NCI-H2029 treated with DMSO at 0.1 percent for 48 hours (cell line): ENCODE results near the gene DDX6.
A peak's percentile ranks its signal among the peaks of the same experiment; 100 is the strongest.
"Not testable (repeated sequence)": the region's sequence is repeated elsewhere in the genome, so short reads cannot be mapped to it uniquely, and the experiment has no call there.

Experiments
- DNase-seq: peaks from one replicate; lab custom pipeline; 2025; lab: John Stamatoyannopoulos, UW

DDX6 gene

GRCh38 chr11:118791111-118791960 lies at the start of gene DDX6:
DDX6 (minus strand) TSS chr11:118791164; CDS start chr11:118786251, 4,913 bp downstream.
- DNase-seq: peak; percentile 65

- no peak for DNase-seq
These were observed 48.1 kb upstream of the DDX6 start for GRCh38 chr11:118838905-118839553.

- no peak for DNase-seq
These were observed 46.9 kb upstream of the DDX6 start for GRCh38 chr11:118837868-118838267.

- no peak for DNase-seq
These were observed 43.6 kb upstream of the DDX6 start for GRCh38 chr11:118834427-118835028.

- DNase-seq: no peak
These were observed 36.2 kb upstream of the DDX6 start for GRCh38 chr11:118827118-118827517.

GRCh38 chr11:118822936-118823510 lies 32.1 kb upstream of the DDX6 start:
- not testable (repeated sequence) for DNase-seq

- peak; percentile 53 for DNase-seq
These were observed 29.7 kb upstream of the DDX6 start for GRCh38 chr11:118820412-118821357.

GRCh38 chr11:118820025-118820379 lies 29.0 kb upstream of the DDX6 start:
- not testable (repeated sequence) for DNase-seq

GRCh38 chr11:118819334-118820024 lies 28.5 kb upstream of the DDX6 start:
- DNase-seq: no peak

GRCh38 chr11:118818130-118818529 lies 27.2 kb upstream of the DDX6 start:
- DNase-seq: no peak

GRCh38 chr11:118813551-118813950 lies 22.6 kb upstream of the DDX6 start:
- DNase-seq: no peak

- DNase-seq: no peak
These were observed 21.5 kb upstream of the DDX6 start for GRCh38 chr11:118812485-118812884.

- DNase-seq: no peak
These were observed 17.1 kb upstream of the DDX6 start for GRCh38 chr11:118807800-118808778.

GRCh38 chr11:118806400-118806799 lies 15.4 kb upstream of the DDX6 start:
- peak; percentile 5 for DNase-seq

GRCh38 chr11:118804094-118804493 lies 13.1 kb upstream of the DDX6 start:
- no peak for DNase-seq

GRCh38 chr11:118799372-118799771 lies 8.4 kb upstream of the DDX6 start:
- no peak for DNase-seq

- DNase-seq: no peak
These were observed 6.5 kb upstream of the DDX6 start for GRCh38 chr11:118797510-118797909.

GRCh38 chr11:118792570-118793124 lies 1.7 kb upstream of the DDX6 start:
- no peak for DNase-seq

- no peak for DNase-seq
These were observed 1.1 kb upstream of the DDX6 start for GRCh38 chr11:118791961-118792569.
